Islet precursor cell (in vitro differentiated cells): ENCODE results near the gene RNPEPL1.
A peak's percentile ranks its signal among the peaks of the same experiment; 100 is the strongest.
"Not testable (repeated sequence)": the region's sequence is repeated elsewhere in the genome, so short reads cannot be mapped to it uniquely, and the experiment has no call there.

Experiments
- DNase-seq: peaks from one replicate; pipeline ENCODE4 v3.0.0-alpha.2; 2018

RNPEPL1 gene

DNA sequence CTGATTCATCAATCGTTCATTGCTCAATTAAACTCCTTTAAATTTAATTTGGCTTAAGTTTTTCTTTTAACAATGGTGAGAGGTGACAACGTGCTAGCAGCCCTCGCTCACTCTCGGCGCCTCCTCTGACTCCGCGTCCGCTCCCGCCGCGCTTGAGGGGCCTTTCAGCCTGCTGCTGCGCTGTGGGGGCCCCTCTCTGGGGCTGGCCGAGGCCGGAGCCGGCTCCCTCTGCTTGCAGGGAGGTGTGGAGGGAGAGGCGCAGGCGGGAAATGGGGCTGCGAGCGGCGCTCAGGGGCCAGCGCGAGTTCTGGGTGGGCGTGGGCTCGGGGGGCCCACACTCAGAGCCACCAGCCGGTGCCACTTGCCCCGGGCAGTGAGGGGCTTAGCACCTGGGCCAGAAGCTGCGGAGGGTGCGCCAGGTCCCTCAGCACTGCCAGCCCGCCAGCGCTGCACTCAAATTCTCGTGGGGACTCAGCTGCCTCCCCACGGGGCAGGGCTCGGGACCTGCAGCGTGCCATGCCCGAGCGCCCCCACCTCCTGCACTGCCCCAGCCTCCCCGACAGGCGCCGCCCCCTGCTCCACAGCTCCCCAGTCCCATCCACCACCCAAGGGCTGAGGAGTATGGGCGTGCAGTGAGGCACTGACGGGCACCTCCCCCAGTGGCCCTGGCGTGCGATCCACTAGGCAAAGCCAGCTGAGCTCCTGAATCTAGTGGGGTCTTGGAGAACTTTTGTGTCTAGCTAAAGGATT is 30.1 kb upstream of the RNPEPL1 start:
- DNase-seq = peak; percentile 38

DNA sequence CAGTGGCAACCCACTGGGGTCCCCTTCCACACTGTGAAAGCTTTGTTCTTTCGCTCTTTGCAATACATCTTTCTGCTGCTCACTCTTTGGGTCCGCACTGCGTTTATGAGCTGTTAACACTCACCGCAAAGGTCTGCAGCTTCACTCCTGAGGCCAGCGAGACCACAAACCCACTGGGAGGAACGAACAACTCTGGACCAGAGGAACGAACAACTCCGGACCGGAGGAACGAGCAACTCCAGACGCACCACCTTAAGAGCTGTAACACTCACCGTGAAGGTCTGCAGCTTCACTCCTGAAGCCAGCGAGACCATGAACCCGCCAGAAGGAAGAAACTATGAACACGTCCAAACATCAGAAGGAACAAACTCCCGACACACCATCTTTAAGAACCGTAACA is 29.2 kb upstream of the RNPEPL1 start:
- not testable (repeated sequence) for DNase-seq

GRCh38 chr2:240539906-240540305 is 28.4 kb upstream of the RNPEPL1 start:
- DNase-seq = no peak

DNA sequence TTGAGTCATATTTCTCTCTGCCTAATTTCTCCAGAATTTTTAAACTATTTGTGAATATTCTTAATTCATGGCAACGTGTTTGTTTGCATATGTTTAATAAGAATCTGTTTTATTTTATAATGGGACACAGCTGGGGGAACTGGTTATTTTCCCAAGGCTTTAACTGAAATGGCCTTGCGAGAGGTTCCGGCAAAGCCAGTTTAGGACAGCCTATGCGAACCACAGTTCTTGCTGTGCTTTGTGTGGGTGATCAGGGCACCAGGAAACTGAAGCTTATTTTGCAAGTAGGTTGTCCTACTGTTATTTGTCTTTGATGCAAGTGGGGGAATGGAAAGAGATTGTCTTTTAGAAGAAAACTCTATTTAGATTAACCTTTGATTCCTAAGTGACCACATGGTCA is 17.0 kb upstream of the RNPEPL1 start:
- no peak for DNase-seq

DNA sequence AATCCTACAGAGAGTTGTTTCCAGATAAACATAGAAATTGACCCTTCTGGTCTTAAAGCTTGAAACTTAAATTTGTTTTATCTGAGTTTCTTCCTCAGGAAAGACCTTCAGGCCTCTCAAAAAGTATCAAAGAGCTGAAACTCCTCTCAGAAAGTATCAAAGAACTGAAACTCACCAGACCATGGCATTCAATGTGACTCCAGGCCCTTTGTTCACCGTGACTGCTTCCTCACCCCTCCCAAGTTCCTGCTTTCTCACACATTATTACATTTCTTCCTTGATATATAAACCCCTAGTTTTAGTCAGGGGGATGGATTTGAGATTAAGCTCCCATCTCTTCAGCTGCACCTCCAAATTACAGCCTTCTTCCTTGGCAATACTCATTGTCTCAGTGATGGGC is 16.5 kb upstream of the RNPEPL1 start:
- DNase-seq = no peak

- DNase-seq = no peak
These were observed 14.3 kb upstream of the RNPEPL1 start for GRCh38 chr2:240553956-240554480.

- no peak for DNase-seq
These were observed 13.4 kb upstream of the RNPEPL1 start for GRCh38 chr2:240554767-240555493.

DNA sequence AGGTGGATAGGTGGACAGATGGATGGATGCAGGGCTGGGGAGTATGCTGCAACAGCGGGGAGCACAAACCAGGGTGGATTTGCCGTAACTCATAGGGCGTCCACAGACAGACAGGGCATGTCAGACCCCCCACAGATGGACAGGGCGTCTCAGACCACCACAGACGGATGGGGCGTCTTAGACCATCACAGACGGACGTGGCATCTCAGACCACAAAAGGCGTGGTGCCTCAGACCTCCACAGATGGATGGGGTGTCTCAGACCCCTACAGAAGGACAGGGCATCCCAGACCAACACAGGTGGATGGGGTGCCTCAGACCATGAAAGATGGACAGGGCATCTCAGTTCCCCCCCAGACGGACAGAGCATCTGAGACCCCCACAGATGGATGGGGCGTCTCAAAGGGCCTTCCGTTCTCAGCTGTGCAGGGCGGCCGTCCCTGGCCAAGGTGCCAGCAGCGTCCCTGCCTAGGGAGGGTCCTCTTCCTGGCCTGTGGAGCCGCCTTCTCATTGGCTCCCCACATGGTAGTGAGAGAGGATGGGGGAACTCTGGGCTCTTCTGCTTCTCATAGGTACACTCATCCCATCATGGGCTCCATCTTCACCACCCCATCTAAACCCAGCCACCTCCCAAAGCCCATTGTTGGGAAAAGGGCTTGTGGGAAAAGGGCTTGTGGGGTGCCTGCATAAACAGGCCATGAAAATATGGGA is 12.6 kb upstream of the RNPEPL1 start:
- no peak for DNase-seq

DNA sequence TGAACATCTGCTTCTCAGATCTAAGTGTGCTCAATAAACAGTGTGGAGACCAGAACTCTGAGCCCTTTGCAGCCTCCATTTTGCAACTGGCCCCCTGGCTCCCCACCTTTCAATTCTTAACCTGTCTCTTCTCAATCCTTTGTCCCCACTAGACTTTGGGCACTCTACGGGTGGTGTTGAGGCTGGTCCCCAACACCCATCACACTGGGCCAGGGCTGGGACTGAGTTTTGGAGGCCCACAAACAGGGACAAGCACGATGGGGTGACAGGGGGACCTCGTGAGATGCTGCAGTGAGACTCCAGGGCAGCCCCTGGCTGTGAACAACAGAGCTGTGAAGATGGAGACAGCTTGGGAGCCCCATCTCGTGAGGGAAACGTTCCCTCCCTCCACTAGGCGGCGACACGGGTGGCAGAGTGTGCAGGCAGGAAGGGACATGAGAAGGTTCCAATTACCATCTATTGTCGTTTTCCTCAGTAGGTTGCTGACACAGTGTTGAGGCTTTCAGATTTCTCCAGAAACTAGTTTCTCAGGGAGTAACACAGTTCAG is 11.7 kb upstream of the RNPEPL1 start:
- peak; percentile 68 for DNase-seq

- DNase-seq = peak; percentile 56
These were observed 11.1 kb upstream of the RNPEPL1 start for GRCh38 chr2:240557101-240557751.

- peak; percentile 83 for DNase-seq
These were observed 10.5 kb upstream of the RNPEPL1 start, which contains the start of gene ANKMY1 for GRCh38 chr2:240557808-240558207. ANKMY1 (minus strand) TSS chr2:240557988; CDS start chr2:240557335, 653 bp downstream.

DNA sequence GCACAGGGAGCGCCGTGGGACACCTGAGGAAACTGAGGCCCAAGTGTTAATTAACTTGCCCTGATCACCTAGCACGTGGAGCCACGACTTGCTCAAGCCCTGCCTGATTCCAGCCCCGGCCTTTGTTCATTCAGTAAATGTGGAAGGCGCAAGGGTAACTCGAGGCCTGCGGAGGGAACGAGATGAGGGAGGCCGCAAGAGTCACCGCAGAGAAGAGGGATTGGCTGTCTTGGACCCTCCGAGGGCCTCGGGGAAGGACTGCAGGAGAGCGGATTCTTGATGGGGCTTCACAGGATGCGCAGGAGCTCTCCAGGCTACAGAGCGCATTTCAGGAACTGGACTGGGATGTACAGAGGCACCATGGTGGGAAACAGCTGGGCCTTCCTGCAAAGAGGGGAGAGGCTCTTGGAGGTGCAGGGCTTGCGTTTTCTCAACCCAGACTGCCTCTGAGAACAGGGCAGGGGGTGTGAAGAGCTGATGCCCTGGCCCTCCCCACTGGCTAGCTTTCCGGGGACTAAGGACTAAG is 10.0 kb upstream of the RNPEPL1 start:
- no peak for DNase-seq

GRCh38 chr2:240559286-240559685 is 9.0 kb upstream of the RNPEPL1 start:
- DNase-seq = peak; percentile 35

- DNase-seq = peak; percentile 90
These were observed 8.2 kb upstream of the RNPEPL1 start, which contains the start of gene DUSP28 for GRCh38 chr2:240560084-240560479. DUSP28 (plus strand) TSS chr2:240560357; CDS start chr2:240560685, 328 bp downstream.

- DNase-seq = peak; percentile 99
These were observed 7.6 kb upstream of the RNPEPL1 start for GRCh38 chr2:240560480-240561324.

- no peak for DNase-seq
These were observed 6.8 kb upstream of the RNPEPL1 start for GRCh38 chr2:240561325-240561971.

GRCh38 chr2:240563231-240563630 is 5.1 kb upstream of the RNPEPL1 start:
- peak; percentile 7 for DNase-seq

DNA sequence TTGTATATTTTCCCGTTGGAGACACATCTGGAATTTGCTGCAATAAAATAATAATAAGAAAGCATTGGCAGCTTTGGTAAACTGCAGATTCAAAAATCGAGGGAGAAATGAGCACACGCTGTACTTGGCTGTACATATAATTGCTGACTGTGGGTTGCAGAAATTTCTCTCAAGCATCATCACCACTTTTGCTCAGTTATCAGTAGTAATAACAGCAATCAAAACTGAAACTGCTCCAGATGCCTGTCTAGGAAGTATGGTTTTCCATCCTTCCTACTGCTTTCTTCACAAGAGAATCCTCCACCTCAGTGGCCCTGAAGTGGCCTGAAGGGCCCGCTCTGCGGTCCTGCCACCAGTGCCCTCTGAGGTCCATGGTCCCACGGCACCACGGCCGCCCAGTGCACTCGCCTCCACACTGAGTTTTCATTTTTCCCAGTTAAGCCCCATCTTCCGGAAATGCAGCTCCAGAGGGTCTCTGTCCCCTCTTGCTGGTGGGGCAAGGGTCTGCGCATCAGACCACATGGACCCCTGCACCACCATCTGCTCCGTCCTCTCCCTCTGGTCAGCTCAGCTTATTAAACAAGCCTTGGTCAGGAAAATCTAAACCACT is 4.2 kb upstream of the RNPEPL1 start:
- peak; percentile 15 for DNase-seq

DNA sequence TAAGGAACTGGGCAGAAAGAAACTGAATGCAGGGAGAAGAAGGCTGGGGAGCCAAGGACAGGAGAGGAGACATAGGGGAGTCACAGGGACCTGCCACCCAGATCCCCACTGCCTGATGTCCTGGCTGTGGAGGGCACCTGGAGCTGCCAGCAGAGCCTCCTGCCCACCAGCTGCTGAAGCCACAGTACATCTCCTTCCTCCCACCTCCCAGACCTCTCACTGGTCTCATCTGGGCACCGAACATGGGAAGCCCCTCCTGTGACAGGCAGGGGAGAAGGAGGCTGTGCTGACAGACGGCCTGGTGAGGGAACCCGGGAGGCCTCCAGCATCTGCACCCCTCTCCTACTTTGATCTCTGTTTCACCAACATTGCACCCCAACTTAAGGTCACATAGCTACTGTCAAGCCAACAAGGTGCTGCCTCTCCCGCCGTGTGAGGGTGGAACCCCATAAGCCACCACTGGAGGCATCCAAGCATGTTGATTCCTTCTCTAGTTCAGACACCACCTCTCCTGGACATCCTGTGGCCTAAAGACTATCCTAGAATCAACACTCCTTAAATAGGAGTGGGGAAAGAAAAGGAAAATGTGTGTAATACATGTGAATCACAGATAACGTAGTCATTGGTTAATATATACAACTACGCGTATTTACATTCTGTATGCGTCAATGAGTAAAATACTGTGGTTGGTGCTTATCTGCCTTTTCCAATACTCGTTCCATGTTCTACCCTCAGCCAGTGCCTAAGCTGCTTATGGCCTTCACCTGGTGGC is 3.5 kb upstream of the RNPEPL1 start:
- peak; percentile 35 for DNase-seq
